OCI-LY1 (cell line): ENCODE measurements around the gene INPP5A.

Experiments used
- CTCF ChIP-seq: fragments of 200-600 bp; sonication (generic), shearing (Covaris generic); IDR thresholded peaks from 2 replicates; pipeline ENCODE4 v1.5.1; 2017; ENCODE audit warnings: mild to moderate bottlenecking, antibody characterized with exemption, low read length, moderate library complexity, mixed read lengths
- EZH2 ChIP-seq: fragments of 200-600 bp; sonication (generic), shearing (Covaris generic); IDR thresholded peaks from 2 replicates; pipeline ENCODE4 v1.8.0; 2017; ENCODE audit warnings: borderline replicate concordance, mixed run types, mild to moderate bottlenecking, antibody characterized with exemption, low read length, moderate library complexity, mixed read lengths

GRCh38 chr10:132550366-132551092 is 12.9 kb downstream of the INPP5A start:
- TF ChIP-seq CTCF (no peak), EZH2 (no peak)
